ENCODE results near the gene COL6A1.
"Not testable (repeated sequence)": the region's sequence is repeated elsewhere in the genome, so short reads cannot be mapped to it uniquely, and the experiment has no call there.

The COL6A1 gene

DNA sequence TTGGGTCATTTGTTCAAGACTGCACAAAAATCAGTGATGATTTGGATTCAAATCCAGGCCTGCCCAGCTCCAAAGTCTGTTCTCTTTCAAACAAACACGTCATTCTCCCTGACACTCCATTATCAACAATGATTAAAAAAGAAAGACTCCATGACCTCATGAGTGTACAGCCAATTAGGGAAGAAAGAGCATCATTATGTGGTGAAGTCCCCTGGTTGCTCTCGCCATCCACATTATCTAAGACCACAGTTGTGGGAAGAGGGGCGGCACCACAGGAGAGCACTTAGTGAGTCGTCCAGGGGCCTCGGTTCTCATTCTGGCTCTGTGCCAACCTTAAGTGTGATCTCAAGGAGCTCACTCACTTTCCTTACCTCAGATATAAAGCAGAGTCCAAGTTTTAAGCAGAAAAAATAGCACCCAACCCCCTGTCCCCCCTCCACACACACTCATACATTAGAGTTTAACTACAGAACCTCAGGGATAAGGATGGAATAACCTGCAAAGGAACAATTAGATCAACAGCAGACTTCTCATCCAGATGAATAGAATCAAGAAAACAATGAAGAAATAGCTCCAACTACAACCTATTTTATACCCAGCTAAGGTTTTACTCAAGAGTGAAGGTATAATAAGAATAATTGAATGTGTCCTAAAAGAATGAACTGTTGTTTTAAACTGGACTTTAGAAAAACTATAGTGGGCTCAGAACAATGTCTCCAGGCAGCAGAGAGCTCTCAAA lies 47.8 kb downstream of the COL6A1 start:
- DNase-seq: no peak

DNA sequence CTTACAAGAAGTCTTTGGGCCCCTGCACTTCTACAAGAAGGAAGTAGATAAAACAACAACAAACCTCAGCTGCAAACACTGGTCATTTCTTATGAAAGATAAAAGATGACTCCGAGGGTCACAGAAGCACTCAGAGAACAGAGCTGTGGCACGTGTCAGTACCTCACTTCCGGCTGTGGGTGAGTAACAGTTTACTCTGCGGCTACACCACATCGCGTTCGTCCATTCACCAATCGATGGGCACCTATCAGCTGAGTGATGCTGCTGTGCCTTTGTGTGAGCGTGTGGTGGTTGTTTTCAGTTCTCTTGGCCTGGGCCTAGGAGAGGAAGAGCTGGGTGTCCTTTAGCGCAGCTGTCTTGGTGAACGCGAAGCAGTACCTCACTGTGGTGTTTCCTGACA lies 49.9 kb downstream of the COL6A1 start:
- DNase-seq: no peak

DNA sequence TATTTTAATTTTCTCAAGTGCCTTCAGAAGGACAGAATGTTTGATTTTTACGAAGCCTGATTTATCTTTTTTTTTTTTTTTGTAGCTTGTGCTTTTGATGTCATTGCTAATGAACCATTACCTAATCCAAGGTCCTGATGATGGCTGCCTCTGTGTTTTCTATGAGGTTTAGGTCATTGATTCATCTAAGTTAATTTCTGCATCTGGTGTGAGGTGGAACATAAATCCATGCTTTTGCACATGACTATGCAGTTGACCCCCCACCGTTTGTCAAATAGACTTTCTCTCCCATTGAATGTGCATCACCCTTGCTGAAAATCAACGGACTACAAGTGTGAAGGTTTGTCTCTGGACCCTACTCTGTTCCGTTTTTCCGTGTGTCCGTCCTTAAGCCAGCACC lies 50.5 kb downstream of the COL6A1 start:
- DNase-seq: no peak

DNA sequence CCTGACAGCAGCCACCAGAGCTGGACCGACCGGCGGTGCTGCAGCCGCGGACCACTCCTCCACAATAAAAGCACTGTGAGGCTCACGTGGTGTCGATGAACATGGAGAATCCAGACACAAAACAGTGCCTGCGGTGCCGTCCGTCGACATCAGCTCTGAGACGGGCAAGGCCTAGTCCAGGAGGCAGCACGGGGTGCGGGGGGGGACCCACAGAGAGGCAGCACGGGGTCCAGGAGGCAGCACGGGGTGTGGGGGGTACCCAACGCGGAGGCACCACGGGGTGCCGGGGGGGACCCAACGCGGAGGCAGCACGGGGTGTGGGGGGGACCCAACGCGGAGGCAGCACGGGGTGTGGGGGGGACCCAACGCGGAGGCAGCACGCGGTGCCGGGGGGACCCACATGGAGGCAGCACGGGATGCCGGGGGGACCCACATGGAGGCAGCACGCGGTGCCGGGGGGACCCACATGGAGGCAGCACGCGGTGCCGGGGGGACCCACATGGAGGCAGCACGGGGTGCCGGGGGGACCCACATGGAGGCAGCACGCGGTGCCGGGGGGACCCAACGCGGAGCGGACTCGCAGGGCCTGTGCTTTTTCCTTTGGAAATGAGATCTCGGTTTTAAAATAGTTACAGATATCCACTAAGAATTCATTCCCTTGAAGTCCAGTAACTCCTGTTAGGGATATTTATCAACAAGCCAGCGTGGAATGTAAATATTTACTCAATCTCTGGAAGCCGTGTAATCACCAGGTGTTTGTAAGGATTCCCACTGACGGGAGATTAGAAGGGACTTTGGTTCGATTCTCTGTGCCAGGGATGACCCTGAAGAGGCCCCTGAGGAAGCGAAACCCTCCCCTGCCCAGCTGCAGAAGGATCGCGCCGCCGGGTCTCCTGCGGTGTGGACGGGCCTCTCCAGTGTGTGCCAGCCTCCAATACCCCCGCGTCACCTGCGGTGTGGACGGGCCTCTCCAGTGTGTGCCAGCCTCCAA lies 52.1 kb downstream of the COL6A1 start:
- DNase-seq: no peak

DNA sequence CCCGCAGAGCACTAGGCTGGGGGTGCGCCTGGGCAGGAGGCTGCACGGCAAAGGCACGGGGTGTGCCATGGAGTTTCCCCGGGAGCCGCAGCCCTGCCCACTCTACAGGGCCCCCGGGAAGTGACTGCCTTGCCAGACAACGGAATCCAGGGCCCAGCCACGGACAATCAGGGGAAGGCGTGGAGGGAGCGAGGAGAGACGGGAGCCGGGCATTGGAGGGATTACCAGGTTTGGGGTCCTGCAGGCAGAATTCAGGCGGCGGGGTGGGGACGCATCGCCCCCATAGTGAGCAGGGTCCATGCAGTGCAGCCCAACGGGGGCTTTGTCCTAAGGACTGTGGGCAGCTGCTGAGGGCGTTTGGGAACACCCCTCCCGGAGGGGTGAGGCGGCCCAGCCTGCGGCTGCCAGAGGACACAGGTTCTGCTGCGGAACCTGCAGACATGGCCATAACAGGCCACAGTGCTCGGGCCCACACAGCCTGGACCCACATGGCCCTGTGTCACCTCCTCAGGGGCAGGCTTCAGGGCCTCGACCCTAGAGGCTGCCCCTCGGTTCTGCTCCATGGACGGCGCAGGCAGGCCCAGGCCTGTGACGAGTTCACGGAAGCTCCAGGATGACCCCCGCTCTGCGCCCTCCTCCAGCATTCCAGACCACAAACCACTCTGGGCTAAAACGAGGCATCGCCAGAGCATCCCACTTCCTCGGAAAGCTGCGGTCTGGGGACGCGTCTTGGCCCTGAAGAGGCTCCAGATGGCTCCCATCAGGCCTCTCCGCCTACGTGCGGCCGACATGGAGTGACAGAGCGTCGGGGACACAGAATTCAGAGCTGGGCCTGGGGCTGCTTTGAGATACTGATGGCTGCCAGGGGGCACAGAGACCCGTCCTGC lies 54.5 kb downstream of the COL6A1 start:
- no peak for DNase-seq

DNA sequence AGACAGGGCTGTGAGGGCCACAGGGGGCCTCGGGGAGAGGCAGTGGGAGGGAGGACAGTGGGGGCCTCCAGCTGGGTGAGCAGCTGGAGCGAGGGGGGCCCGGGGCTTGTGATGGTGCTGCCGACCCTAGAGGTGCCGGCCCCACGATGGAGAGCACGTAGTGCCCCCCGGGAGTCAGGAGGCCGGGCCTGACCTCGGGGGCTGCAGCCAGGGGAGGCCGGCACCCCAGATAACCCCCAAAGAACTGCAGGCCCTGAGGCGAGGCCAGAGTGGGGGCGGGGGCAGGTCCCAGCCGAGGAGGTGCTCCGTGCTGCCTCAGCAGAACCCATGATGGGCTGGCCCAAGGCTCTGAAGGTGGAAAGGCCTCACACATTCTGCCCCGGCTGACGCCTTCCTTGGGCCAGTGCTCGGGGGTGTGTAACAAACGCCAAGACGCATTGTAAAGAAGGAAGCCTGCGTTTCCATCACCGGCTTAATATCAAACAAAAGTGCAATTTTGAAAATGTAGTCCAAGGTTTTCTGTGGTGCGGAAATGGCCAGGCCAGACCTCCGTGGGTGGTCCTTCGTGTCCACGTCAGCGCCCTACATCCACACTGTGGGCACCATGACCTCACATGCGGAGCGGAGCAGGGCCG lies 55.2 kb downstream of the COL6A1 start:
- DNase-seq: no peak

DNA sequence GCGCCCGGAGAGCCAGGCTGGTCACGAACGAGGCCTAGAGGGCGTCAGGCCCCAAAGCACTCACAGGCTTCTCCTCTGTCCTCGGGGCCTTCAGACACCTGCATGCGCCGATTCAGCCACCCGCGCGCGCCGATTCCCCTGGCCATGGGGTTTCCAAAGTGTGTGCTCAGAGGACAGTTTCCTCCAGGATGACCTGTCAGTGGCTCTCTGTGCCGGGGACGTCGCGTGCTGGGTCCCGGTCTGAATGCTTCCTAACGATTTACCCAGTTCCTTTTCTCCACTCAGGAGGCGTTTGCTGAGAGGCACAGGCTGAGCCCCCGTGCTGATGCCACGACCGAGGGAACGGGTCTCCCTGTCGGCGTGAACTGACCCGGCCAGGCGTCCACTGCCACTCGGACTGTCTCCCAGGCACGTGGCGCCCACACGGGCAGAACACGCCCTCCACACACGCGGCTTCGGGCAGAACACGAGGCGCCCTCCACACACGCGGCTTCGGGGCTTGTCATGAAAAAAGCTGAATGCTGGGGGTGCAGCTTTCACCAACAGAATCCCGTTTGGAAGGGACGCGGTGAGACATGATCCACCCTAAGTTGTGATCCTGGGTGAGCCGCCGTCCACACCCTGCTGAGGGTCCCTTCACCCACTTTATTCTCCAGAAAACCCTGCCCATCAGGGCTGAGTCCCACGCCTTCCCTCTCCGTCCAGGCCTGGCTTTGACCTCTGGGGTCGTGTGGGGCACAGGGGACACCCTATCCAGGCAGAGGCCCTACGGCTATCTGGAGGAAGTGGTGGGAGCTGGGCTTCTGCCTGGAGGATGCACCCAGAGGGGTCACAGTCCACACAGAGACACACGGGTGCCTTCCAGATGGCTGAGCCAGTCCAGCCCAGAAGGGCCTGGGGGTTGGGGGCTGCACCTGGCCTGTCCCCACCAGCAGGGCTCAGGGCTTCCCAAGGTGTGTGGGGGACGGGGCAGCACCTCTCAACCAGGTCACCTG lies 56.1 kb downstream of the COL6A1 start:
- DNase-seq: no peak

DNA sequence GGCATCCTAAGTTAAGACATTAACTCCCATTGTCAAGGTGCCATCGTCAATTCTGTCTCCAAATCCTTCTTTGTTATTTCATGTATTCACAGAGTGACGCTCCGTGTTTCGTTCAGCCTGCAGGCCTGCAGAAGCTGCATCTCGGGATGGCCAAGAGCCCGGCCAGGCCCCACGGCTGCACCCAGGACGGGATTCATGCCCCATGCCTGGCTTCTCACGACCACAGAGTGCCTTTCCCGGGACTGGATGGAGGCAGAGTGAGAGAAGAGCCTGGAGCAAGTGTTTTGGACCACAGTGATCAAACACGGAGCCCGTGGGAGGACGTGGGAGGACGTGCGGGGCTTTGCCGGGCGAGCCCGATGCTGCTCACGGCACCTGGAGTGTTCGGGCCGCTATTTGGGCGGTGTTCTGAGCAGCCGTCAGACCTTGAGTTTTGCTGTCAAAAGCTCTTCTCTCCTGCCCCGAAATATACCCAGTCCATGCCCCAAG lies 56.8 kb downstream of the COL6A1 start:
- no peak for DNase-seq

DNA sequence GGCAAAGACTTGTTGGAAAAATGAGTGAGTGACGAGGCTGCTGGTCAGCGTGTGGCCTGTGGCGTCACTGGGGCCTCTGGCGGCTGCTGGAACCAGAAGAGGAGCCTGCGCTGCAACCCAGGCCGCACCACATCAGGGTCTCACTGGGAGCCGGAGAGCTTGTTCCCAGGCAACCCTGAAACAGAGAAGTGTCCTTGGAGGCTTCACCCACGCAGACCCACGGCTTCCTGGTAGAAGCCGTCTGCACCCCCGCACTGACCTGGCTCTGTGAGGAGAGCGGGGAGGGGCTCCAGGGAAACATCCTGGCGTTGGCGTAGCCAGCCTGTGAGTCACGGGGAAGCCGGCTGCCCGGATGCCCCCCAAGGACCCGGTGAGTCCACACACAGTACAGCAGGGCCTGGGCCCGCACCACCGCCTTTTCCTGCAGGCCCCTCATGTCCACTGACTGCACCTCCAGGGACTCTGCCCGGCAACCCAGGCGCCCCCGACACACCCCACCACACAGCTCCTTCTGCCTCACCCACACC lies 57.4 kb downstream of the COL6A1 start:
- DNase-seq: no peak

DNA sequence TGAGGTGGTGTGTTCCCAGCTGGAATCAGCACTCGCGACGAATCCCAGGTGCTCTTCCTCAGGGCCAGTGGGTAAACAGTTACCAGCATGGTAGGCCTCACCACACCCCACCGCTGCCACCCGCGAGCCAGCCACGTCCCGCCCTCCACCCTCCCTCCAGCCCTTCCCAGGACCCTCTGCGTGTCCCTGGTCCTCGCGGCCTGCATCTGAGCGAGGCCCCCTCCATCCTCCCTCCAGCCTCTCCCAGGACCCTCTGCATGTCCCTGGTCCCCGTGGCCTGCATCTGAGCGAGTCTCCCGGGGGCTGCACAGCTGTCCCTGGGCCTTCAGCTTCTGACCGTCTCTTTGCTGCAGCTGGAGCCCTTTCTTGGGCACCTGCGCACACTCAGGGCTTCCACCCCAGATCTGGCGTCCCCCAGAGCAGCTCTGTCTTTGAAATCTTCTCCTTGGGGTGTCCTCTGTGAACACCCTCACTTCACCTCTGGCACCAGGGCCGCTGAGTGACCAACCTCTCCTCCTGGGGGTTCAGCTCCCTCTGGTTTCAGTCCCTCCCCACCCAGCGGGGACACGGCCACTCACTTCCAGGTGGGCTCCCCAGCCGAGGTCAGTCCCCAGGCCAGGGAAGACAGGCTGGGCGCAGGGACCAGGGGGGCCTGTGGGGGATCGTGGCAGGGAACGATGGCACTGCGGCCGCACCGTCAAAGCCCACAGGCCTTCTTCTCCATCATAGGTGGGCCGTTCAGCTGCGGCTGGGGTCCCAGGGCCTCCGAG lies 58.5 kb downstream of the COL6A1 start:
- no peak for DNase-seq

DNA sequence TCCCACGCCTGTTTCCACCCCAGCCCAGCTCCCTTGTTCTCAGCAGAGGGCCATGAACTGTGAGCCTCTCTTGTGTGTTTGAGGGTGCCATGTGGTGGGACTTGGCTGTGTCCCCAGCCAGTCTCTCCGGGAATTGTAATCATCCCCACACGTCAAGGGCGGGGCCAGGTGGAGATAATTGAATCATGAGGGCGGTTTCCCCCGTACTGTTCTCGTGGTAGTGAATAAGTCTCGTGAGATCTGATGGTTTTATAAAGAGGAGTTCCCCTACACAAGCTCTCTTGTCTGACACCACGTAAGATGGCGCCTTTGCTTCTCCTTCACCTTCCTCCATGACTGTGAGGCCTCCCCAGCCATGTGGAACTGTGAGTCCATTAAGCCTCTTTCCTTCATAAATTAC lies 59.1 kb downstream of the COL6A1 start:
- DNase-seq: no peak

DNA sequence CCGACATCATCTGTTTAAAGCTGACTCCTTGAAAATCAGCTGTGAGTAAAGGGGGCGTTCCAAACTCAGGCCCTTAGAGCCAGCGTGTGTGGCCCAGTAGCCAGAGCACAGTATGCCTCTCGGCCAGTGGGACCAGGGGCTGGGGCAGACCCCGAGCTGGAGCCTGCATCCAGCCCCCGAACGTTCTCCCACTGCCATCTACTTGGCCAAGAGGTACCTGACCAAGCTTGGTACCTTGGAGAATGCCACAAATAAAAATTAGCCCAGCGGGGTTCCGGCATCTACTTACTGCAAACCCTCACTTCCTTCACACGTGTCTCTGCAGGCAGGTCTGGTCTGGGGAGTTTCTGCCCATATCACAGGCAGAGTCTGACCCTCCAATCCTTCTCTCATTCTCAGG lies 59.6 kb downstream of the COL6A1 start:
- no peak for DNase-seq

DNA sequence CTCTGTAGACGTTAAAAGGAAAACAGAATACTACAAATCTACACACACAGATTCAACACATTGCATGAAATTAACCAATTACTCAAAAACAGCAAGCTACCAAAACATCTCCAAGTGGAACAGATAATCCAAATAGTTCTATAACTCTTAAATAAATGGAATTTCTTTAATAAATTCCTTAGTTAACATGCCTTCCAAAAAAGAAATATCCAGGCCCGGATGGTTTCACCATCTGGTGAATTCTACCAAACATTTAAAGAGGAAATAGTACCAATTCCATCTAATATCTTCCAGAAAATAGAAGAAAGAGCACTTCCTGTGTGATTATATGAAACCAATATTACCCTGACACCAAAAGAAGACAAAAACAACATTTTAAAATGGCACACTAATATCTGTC lies 63.6 kb downstream of the COL6A1 start:
- no peak for DNase-seq

DNA sequence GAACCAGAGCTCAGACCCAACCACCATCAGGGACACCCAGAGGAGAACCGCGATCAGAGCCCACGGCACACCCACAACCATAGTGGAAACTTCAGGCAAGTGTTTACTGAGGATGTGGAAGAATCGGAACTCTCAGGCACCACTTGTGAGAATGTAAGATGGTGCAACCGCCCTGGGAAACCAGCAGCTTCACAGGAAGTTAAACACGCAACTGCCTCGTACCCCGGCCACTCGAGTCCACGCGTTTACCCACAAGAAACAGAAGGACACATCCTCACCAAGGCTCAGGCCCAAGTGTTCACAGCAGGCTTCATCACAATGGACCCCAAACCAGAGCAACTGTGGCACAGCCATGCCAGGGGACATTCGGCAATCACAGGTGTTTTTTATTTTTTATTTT lies 64.9 kb downstream of the COL6A1 start:
- no peak for DNase-seq

DNA sequence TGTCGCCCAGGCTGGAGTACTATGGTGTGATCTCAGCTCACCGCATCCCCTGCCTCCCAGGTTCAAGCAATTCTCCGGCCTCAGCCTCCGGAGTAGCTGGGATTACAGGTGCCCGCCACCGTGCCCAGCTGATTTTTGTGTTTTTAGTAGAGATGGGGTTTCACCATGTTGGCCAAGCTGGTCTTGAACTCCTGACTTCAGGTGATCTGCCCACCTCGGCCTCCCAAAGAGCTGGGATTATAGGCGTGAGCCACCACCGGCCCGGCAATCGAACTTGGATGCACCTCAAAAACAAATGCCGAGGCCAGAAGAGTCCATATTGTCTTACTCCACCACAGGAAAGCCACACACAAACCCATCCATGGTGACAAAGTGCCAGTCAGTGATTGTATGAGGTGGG lies 65.3 kb downstream of the COL6A1 start:
- DNase-seq: not testable (repeated sequence)

DNA sequence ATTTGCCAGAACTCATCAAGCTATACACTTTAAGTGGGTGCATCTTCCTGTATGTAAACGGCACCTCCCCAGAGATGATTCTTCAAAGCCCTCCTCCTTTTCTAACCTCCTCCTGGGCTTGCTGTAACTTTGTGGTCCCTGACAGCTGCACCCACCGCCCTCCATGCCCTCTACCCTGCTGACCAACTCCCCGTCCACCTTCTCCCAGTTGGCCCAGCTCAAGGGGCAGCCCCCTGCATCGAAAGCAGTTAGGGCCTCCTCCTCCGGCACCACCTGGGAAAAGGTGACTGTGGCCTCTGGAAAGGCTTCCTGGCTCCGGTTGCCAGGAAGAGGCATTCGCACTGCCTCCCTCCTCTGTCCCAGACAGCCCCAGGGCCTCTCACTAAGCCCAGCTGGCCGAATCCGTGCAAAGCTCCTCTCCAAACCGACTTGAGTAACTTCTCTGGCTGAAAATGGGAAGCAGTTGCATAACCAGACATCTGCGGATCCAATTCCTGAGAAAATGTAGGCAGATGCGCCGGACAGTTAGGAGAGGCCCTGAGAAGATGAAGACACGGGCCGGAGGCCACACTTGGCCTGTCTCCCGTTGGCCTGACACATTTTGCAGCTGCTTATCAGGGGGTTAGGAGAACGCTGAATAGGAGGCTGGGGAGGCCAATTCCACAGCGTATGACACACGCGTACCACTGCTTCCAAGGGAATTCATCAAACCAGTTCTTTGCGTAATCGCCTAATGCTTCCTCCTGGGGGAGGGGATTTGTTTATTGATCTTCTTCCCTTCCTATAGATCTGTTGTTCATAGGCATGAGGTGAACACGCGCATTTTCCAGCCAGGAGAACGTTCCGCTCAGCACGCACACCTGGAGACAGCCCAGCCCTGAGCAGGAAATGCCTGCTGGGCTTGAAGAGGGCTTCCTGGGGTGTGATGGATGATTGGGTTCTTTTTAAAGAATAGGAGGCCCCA lies 67.6 kb downstream of the COL6A1 start:
- DNase-seq: peak in 1 of 2 donors; percentile 10

DNA sequence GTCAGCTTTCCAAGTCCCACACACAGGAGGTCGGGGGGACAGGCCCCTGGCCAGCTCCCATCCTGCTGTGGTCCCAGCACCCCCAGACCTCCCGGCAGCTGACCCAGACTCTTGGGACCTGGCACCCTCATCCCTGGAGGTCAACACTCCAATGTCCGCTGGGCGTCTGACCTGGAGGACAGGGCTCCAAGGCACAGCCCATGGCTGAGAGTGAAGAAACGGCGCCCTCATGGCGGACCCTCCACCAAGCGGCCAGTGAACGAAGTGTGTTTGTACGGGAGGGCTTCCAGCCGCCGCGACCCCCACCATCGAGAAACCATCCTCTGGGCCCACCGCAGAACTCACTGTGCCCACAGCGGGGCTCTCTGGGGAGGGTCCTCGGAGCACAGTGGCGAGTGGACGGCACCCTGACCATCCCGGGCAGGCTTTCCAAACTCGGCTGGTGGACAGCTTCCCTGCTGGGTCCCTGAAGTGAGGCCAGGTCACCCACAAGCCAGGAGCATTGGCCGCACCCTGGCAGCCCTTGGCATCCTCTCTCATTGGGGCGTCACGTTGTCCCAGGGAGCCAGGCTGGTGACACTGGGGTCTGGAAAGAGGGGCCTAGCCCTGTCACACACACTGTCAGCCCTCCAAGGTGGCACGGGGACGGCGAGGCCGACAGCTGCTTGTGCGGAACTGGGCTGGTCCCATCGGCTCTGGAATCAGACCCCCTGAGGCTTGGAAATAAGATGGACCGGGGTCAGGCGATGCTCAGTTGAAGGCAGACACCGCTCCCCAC lies 68.5 kb downstream of the COL6A1 start:
- peak in 1 of 2 donors; percentile 13 for DNase-seq
